HG03571 (cell line): ENCODE measurements around the gene SAMD4A.

Experiments
- ATAC-seq: cut with Tn5 transposase; IDR thresholded peaks from one replicate; pipeline ENCODE4 v1.9.1; 2021; ENCODE audit not compliant: unreplicated experiment

SAMD4A gene

GRCh38 chr14:54564868-54565784 is 1.8 kb upstream of the SAMD4A start:
- ATAC-seq, result peak; percentile 23

- peak; percentile 56 for ATAC-seq
Measured at GRCh38 chr14:54565785-54566409, 1.0 kb upstream of the SAMD4A start.

- no peak for ATAC-seq
Measured at GRCh38 chr14:54567224-54567638, 303 bp downstream of the SAMD4A start.

- no peak for ATAC-seq
Measured at GRCh38 chr14:54567639-54568561, 972 bp downstream of the SAMD4A start.

GRCh38 chr14:54568821-54569595 is 2.1 kb downstream of the SAMD4A start:
- ATAC-seq, result no peak

- no peak for ATAC-seq
Measured at GRCh38 chr14:54570047-54570446, 3.1 kb downstream of the SAMD4A start.

GRCh38 chr14:54570631-54571415 is 3.9 kb downstream of the SAMD4A start:
- no peak for ATAC-seq

- ATAC-seq, result no peak
Measured at GRCh38 chr14:54572316-54572715, 5.4 kb downstream of the SAMD4A start.

GRCh38 chr14:54574528-54574927 is 7.6 kb downstream of the SAMD4A start:
- ATAC-seq, result no peak

GRCh38 chr14:54577494-54577893 is 10.6 kb downstream of the SAMD4A start:
- no peak for ATAC-seq

GRCh38 chr14:54577977-54578376 is 11.0 kb downstream of the SAMD4A start:
- ATAC-seq, result no peak

GRCh38 chr14:54579621-54580020 is 12.7 kb downstream of the SAMD4A start:
- ATAC-seq, result no peak

- no peak for ATAC-seq
Measured at GRCh38 chr14:54580933-54581332, 14.0 kb downstream of the SAMD4A start.

GRCh38 chr14:54582334-54582733 is 15.4 kb downstream of the SAMD4A start:
- ATAC-seq, result no peak

GRCh38 chr14:54584097-54584496 is 17.2 kb downstream of the SAMD4A start:
- no peak for ATAC-seq

GRCh38 chr14:54585214-54585613 is 18.3 kb downstream of the SAMD4A start:
- no peak for ATAC-seq

GRCh38 chr14:54589076-54589475 is 22.1 kb downstream of the SAMD4A start:
- no peak for ATAC-seq

- ATAC-seq, result no peak
Measured at GRCh38 chr14:54589843-54590242, 22.9 kb downstream of the SAMD4A start.

- no peak for ATAC-seq
Measured at GRCh38 chr14:54590481-54590880, 23.6 kb downstream of the SAMD4A start.

GRCh38 chr14:54591461-54591860 is 24.5 kb downstream of the SAMD4A start:
- ATAC-seq, result no peak
